Endothelial cell (in vitro differentiated cells): ENCODE data around the gene EPHA3. TPM values are rescaled to one million over a fixed set of nuclear protein-coding genes. Genes with fewer than 3 reads are reported as not detected.

Experiments
- DNase-seq: peaks from one replicate; pipeline ENCODE4 v3.0.0; 2021; ENCODE audit warnings: low spot score
- H3K27ac Mint-ChIP-seq: one replicate; pipeline ENCODE4 v1.8.0; 2021; ENCODE audit warnings: mixed read lengths, inconsistent platforms; ENCODE audit not compliant: unreplicated experiment
- H3K27me3 Mint-ChIP-seq: one replicate; pipeline ENCODE4 v1.8.0; 2021; ENCODE audit warnings: mild to moderate bottlenecking, moderate library complexity, mixed read lengths, inconsistent platforms; ENCODE audit not compliant: unreplicated experiment
- H3K36me3 Mint-ChIP-seq: one replicate; pipeline ENCODE4 v1.8.0; 2021; ENCODE audit warnings: mild to moderate bottlenecking, low read depth, mixed read lengths, inconsistent platforms; ENCODE audit not compliant: unreplicated experiment
- H3K4me1 Mint-ChIP-seq: one replicate; pipeline ENCODE4 v1.8.0; 2021; ENCODE audit warnings: mild to moderate bottlenecking, mixed read lengths, inconsistent platforms; ENCODE audit not compliant: unreplicated experiment
- H3K4me3 Mint-ChIP-seq: one replicate; pipeline ENCODE4 v1.8.0; 2021; ENCODE audit warnings: mild to moderate bottlenecking, mixed read lengths, inconsistent platforms; ENCODE audit not compliant: unreplicated experiment
- H3K9me3 Mint-ChIP-seq: one replicate; pipeline ENCODE4 v1.8.0; 2021; ENCODE audit warnings: mixed read lengths, inconsistent platforms; ENCODE audit not compliant: unreplicated experiment
- total RNA-seq: library from RNA; stranded (reverse); fragmentation: NEBNext Ultra II Directional; extraction: Animal tissue kit (Norgen Biotek cat#: 25700); gene quantifications from one replicate; pipeline ENCODE4 v1.2.1, GENCODE V29; 2021; ENCODE audit not compliant: unreplicated experiment
- TF ChIP-seq, protein P1 (sequence below): fragments of 200-600 bp; sonication (generic); IDR thresholded peaks from one replicate; pipeline ENCODE4 v1.5.0; 2021; ENCODE audit warnings: antibody characterized with exemption; ENCODE audit not compliant: unreplicated experiment

The EPHA3 gene
- total RNA-seq, 1 donor from 2014 or later: not detected

DNA sequence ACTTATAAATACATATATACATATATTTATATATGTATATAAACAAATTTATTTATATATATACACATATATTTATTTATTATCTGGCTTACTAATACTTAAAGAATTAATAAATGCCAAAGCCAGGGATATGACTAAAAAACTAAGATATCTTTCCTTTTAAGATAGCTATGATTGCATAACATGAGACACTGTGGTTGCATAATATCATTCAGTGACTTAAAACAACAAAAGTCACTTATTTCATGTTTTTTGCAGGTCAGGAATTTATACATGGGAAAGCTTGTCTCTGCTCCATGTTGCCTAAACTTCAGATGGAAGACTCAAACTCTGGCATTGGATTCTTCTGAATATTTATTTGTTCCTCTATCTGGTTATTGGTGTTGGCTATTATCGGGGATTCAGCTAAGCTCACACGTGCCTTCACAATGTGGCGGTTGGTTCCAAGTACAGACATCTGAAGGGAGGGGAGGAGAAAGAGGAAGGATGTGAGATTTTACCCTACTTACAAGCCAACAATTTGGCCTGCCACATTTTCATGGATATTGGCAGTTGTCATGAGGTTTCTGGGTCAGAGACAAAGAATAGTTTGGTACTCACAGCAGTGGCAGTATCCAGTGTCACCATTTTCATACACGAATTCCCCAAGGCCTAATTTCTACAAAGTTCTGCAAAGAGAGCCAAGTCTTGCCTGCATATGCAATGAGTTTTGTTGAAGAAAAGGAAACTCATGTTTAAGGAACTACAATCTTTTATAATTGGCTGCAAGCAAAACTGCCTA lies 381.6 kb downstream of the EPHA3 start:
- TF ChIP-seq, protein P1, sequence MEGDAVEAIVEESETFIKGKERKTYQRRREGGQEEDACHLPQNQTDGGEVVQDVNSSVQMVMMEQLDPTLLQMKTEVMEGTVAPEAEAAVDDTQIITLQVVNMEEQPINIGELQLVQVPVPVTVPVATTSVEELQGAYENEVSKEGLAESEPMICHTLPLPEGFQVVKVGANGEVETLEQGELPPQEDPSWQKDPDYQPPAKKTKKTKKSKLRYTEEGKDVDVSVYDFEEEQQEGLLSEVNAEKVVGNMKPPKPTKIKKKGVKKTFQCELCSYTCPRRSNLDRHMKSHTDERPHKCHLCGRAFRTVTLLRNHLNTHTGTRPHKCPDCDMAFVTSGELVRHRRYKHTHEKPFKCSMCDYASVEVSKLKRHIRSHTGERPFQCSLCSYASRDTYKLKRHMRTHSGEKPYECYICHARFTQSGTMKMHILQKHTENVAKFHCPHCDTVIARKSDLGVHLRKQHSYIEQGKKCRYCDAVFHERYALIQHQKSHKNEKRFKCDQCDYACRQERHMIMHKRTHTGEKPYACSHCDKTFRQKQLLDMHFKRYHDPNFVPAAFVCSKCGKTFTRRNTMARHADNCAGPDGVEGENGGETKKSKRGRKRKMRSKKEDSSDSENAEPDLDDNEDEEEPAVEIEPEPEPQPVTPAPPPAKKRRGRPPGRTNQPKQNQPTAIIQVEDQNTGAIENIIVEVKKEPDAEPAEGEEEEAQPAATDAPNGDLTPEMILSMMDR: no peak
- no peaks in the 10 kb centered on the region for H3K27me3 Mint-ChIP-seq
- no peak overlapping the region for H3K4me3 Mint-ChIP-seq
- no peaks in the 10 kb centered on the region for H3K4me1 Mint-ChIP-seq
- H3K36me3 Mint-ChIP-seq: no peaks in the 10 kb centered on the region
- DNase-seq: no peak
- no peaks in the 10 kb centered on the region for H3K9me3 Mint-ChIP-seq
- H3K27ac Mint-ChIP-seq: no peak overlapping the region

DNA sequence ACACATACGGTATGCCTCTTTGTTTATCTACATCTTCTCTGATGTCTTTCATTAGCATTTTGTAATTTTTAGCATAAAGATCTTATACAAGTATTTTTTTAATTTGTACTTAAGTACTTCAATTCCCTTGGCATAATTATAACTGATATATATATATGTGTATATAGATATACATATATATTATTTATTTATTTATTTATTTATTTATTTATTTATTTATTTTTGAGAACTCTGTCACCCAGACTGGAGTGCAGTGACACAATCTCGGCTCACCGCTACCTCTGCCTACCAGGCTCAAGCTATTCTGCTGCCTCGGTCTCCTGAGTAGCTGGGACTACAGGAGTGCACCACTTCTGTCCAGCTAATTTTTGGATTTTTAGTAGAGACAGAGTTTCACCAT lies 382.7 kb downstream of the EPHA3 start:
- no peak overlapping the region for H3K4me3 Mint-ChIP-seq
- H3K9me3 Mint-ChIP-seq: no peaks in the 10 kb centered on the region
- no peaks in the 10 kb centered on the region for H3K36me3 Mint-ChIP-seq
- H3K27ac Mint-ChIP-seq: no peak overlapping the region
- no peaks in the 10 kb centered on the region for H3K27me3 Mint-ChIP-seq
- DNase-seq: no peak
- TF ChIP-seq, protein P1: no peak
- H3K4me1 Mint-ChIP-seq: no peaks in the 10 kb centered on the region

DNA sequence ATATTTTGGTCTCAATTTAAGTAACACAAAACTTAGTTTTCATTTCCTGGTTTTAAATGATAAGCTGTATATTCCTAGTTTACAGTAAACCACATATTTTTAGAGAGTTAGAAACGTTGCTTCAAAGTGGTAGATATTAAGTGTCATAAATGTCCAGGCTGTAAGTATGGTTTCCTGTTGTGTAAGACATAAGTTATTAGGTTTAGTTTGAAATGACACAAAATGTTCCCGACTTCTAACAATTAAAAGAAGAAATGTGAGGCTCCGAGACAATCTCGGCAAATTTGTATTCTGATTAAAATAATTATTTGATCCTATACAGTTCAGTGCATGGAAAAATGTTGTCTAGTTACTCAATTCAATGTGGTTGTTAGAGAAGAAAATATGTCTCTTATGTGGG lies 387.3 kb downstream of the EPHA3 start:
- Mint-ChIP-seq H3K36me3 (no peaks in the 10 kb centered on the region), H3K9me3 (no peaks in the 10 kb centered on the region), H3K27ac (no peak overlapping the region), H3K4me3 (no peak overlapping the region), H3K4me1 (no peaks in the 10 kb centered on the region), H3K27me3 (no peaks in the 10 kb centered on the region)
- TF ChIP-seq, protein P1: no peak
- DNase-seq: no peak

DNA sequence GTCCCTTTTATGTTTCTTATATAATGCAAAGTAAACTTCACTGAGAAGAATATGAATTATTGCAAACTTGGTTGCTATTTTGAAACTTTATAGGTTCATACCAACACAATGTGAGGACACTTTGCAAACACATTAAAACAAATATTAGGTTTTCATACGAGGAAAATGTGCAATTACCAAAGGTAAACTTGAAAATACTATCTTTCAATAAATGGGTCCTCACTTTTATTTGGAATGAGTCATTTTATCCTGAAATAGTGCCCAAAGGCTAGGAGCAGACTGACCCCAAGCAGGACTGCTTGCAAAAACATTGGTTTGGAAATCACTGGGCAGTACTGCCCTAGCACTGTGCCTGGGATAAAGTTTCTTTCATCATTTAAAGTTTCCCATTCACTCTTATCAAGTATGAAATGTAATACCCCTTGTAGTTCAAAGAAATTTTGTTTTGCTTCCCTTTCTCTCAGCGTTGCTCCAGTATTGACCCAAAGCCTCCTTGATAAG lies 396.5 kb downstream of the EPHA3 start:
- no peaks in the 10 kb centered on the region for H3K4me1 Mint-ChIP-seq
- no peak for DNase-seq
- no peak overlapping the region for H3K27ac Mint-ChIP-seq
- no peak overlapping the region for H3K4me3 Mint-ChIP-seq
- TF ChIP-seq, protein P1: no peak
- no peaks in the 10 kb centered on the region for H3K36me3 Mint-ChIP-seq
- H3K9me3 Mint-ChIP-seq: no peaks in the 10 kb centered on the region
- H3K27me3 Mint-ChIP-seq: no peaks in the 10 kb centered on the region

DNA sequence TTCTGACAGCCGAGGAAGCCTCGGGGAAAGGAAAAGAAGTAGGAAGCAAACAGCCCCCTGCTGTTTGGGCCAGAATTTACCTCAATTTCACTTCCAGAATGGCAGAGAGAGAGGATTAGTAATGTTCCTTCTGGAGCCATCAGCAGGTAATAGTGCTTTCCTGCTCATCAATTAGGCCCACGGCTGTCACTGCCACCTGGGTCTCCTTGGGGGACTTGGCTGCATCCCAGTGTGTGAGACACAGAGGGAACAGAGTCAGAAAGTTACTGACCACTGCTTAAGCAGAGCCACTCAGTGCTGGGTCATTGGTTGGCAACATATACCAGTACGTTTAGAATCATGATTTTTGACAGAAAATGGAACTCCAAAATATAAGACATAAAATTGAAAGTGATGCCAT lies 397.0 kb downstream of the EPHA3 start:
- no peaks in the 10 kb centered on the region for H3K4me1 Mint-ChIP-seq
- H3K4me3 Mint-ChIP-seq: no peak overlapping the region
- H3K27me3 Mint-ChIP-seq: no peaks in the 10 kb centered on the region
- no peaks in the 10 kb centered on the region for H3K9me3 Mint-ChIP-seq
- TF ChIP-seq, protein P1: no peak
- DNase-seq: no peak
- H3K27ac Mint-ChIP-seq: no peak overlapping the region
- H3K36me3 Mint-ChIP-seq: no peaks in the 10 kb centered on the region
